Measurements from ENCODE around the gene GALNTL6.

DNA sequence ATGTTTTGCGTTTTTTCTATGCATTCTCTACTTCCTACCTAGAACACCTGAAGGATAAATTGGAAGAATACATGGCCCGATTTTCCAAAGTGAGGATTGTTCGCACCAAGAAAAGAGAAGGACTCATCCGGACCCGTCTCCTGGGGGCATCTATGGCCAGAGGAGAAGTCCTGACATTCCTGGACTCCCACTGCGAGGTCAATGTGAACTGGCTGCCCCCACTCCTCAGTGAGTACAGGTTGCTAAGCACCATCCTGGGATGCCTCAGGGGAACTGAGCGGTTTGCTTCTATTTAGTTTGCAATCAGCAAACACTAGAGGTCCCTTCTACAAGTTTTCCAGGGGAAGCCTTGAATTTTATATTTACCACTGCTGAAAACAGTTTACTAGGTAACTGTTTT lies 996.1 kb downstream of the GALNTL6 start:
- TF ChIP-seq, protein P1, sequence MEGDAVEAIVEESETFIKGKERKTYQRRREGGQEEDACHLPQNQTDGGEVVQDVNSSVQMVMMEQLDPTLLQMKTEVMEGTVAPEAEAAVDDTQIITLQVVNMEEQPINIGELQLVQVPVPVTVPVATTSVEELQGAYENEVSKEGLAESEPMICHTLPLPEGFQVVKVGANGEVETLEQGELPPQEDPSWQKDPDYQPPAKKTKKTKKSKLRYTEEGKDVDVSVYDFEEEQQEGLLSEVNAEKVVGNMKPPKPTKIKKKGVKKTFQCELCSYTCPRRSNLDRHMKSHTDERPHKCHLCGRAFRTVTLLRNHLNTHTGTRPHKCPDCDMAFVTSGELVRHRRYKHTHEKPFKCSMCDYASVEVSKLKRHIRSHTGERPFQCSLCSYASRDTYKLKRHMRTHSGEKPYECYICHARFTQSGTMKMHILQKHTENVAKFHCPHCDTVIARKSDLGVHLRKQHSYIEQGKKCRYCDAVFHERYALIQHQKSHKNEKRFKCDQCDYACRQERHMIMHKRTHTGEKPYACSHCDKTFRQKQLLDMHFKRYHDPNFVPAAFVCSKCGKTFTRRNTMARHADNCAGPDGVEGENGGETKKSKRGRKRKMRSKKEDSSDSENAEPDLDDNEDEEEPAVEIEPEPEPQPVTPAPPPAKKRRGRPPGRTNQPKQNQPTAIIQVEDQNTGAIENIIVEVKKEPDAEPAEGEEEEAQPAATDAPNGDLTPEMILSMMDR (IDR thresholded peaks at IDR 0.05), result no peak
- TF ChIP-seq EP300 (IDR thresholded peaks at IDR 0.05) (no peak), POLR2AphosphoS5 (IDR thresholded peaks at IDR 0.05) (no peak)

All from stomach (tissue), 4 donors.